IPS-NIHi11 (cell line): ENCODE data around the gene SNX13.

Experiments
- DNase-seq: peaks from one replicate; pipeline ENCODE4 v3.0.0; 2012; ENCODE audit warnings: mixed read lengths, low spot score

The SNX13 gene

GRCh38 chr7:17774716-17775288, 165.5 kb downstream of the SNX13 start:
- DNase-seq: no peak

GRCh38 chr7:17774248-17774647, 166.0 kb downstream of the SNX13 start:
- DNase-seq: no peak

- no peak for DNase-seq
Measured at GRCh38 chr7:17773289-17773626, 167.0 kb downstream of the SNX13 start.

- no peak for DNase-seq
Measured at GRCh38 chr7:17772581-17773288, 167.6 kb downstream of the SNX13 start.

- peak; percentile 15 for DNase-seq
Measured at GRCh38 chr7:17771901-17772408, 168.3 kb downstream of the SNX13 start.

- no peak for DNase-seq
Measured at GRCh38 chr7:17770710-17771375, 169.5 kb downstream of the SNX13 start.

GRCh38 chr7:17769918-17770317, 170.4 kb downstream of the SNX13 start:
- peak; percentile 49 for DNase-seq

GRCh38 chr7:17758008-17758407, 182.3 kb downstream of the SNX13 start:
- no peak for DNase-seq

GRCh38 chr7:17746020-17746530, 194.2 kb downstream of the SNX13 start:
- DNase-seq: no peak

GRCh38 chr7:17745610-17746009, 194.7 kb downstream of the SNX13 start:
- no peak for DNase-seq

- no peak for DNase-seq
Measured at GRCh38 chr7:17743316-17743715, 197.0 kb downstream of the SNX13 start.

GRCh38 chr7:17741426-17741825, 198.9 kb downstream of the SNX13 start:
- no peak for DNase-seq
